ENCODE measurements around the gene CCNY.

DNA sequence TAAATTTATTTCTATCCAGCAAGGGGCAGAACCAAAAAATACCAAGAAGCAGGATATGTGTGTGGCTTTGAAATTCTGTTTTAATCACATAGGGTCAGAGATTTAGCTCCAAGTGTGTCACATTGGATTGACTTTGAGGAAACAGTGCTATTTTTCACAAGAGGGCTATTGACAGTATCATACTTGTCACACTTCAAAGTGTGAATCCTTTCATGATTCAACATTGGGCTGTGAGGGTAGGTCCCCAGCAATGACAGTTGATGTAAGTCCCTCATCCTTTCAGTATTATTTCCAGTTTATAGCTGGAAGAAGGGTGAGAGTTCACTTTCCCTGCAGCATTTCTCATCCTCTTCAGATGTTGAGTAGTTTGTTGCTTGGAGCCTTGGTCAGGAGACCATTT lies 7.4 kb downstream of the CCNY start:
- no peak for TF ChIP-seq EZH2 (IDR thresholded peaks at IDR 0.05)
- no peak for TF ChIP-seq POLR2AphosphoS5 (IDR thresholded peaks at IDR 0.05; ENCODE audit: borderline replicate concordance, low read depth, low read length)
- no peak for TF ChIP-seq FOXP2 (optimal IDR thresholded peaks at IDR 0.05; ENCODE audit: control extremely low read depth, extremely low read length, insufficient read depth)
